IMR-90 (cell line): ENCODE data around the gene TMEM25.

Experiments
- BHLHE40 ChIP-seq: fragments of 150-350 bp; IDR thresholded peaks from 2 replicates; pipeline ENCODE4 v1.6.1; 2016; ENCODE audit warnings: mild to moderate bottlenecking, low read depth, low read length
- CEBPB ChIP-seq: IDR thresholded peaks from 2 replicates; pipeline ENCODE4 v1.6.1; 2012; ENCODE audit warnings: low read depth, low read length, improper control_type of control experiment
- FOS ChIP-seq: fragments of 150-350 bp; IDR thresholded peaks from 2 replicates; pipeline ENCODE4 v1.6.1; 2016; ENCODE audit warnings: low read depth, low read length
- MAFK ChIP-seq: IDR thresholded peaks from 2 replicates; pipeline ENCODE4 v1.6.1; 2012; ENCODE audit warnings: low read depth, low read length, improper control_type of control experiment
- MXI1 ChIP-seq: IDR thresholded peaks from 2 replicates; pipeline ENCODE4 v1.6.1; 2012; ENCODE audit warnings: low read depth, mild to moderate bottlenecking, low read length, moderate library complexity, borderline replicate concordance
- POLR2A ChIP-seq: IDR thresholded peaks from 2 replicates; pipeline ENCODE4 v1.6.1; 2012; ENCODE audit warnings: mild to moderate bottlenecking, low read depth, low read length
- RFX5 ChIP-seq: IDR thresholded peaks from 2 replicates; pipeline ENCODE4 v1.8.0; 2012; ENCODE audit warnings: low read depth, mild to moderate bottlenecking, low read length, moderate library complexity
- SMC3 ChIP-seq: fragments of 150-350 bp; IDR thresholded peaks from 2 replicates; pipeline ENCODE4 v1.6.1; 2016; ENCODE audit warnings: low read depth, mild to moderate bottlenecking, antibody characterized with exemption, low read length, moderate library complexity
- TF ChIP-seq, protein P1 (sequence below): conservative IDR thresholded peaks from 2 replicates; pipeline ENCODE4 v1.5.1; 2012; ENCODE audit warnings: mild to moderate bottlenecking, low read depth, low read length, improper control_type of control experiment
- TF ChIP-seq, protein P2 (sequence below): fragments of 150-350 bp; IDR thresholded peaks from 2 replicates; pipeline ENCODE4 v1.6.1; 2016; ENCODE audit warnings: low read depth, mild to moderate bottlenecking, low read length, moderate library complexity, borderline replicate concordance

DNA sequence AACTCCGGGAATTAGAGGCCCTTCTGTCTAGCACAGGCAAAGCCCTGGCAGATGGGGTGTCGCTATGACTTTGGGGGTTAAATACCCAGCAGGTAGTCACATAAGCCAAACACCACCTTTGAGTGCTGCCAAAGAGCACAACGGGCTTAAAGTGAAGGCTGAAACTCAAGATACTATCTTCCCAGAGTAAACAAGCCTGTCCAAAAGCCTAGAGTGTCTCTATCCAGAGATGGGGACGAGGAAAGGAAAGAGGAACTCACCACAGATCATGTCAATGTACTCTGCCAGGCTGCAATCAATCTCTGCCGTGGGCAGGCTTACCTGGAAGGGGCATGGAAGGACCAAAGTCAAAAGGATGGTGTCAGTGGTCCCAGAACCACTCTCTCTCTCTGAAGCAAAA lies 14.5 kb downstream of the TMEM25 start:
- TF ChIP-seq, protein P1, sequence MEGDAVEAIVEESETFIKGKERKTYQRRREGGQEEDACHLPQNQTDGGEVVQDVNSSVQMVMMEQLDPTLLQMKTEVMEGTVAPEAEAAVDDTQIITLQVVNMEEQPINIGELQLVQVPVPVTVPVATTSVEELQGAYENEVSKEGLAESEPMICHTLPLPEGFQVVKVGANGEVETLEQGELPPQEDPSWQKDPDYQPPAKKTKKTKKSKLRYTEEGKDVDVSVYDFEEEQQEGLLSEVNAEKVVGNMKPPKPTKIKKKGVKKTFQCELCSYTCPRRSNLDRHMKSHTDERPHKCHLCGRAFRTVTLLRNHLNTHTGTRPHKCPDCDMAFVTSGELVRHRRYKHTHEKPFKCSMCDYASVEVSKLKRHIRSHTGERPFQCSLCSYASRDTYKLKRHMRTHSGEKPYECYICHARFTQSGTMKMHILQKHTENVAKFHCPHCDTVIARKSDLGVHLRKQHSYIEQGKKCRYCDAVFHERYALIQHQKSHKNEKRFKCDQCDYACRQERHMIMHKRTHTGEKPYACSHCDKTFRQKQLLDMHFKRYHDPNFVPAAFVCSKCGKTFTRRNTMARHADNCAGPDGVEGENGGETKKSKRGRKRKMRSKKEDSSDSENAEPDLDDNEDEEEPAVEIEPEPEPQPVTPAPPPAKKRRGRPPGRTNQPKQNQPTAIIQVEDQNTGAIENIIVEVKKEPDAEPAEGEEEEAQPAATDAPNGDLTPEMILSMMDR = no peak
- TF ChIP-seq POLR2A = no peak
- no peak for TF ChIP-seq BHLHE40
- no peak for TF ChIP-seq FOS
- no peak for TF ChIP-seq RFX5
- TF ChIP-seq, protein P2, sequence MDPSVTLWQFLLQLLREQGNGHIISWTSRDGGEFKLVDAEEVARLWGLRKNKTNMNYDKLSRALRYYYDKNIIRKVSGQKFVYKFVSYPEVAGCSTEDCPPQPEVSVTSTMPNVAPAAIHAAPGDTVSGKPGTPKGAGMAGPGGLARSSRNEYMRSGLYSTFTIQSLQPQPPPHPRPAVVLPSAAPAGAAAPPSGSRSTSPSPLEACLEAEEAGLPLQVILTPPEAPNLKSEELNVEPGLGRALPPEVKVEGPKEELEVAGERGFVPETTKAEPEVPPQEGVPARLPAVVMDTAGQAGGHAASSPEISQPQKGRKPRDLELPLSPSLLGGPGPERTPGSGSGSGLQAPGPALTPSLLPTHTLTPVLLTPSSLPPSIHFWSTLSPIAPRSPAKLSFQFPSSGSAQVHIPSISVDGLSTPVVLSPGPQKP = no peak
- TF ChIP-seq MAFK = no peak
- TF ChIP-seq MXI1 = no peak
- no peak for TF ChIP-seq SMC3
- no peak for TF ChIP-seq CEBPB
